ENCODE data around the gene TEN1. TPM values are rescaled to one million over a fixed set of nuclear protein-coding genes. Genes with fewer than 3 reads are reported as not detected.
"Not testable (repeated sequence)": the region's sequence is repeated elsewhere in the genome, so short reads cannot be mapped to it uniquely, and the experiment has no call there.

The TEN1 gene
- total RNA-seq, 4 donors from 2014 or later, result 15.2 to 95.1 (median 27.9) TPM; not detected in 1

- Histone ChIP-seq H3K4me1 (peaks cover 0 to 9% (median 0%) of the 10 kb centered on the region in 4 donors), H3K36me3 (peaks cover 0 to 58% (median 0%) of the 10 kb centered on the region in 3 donors), H3K27ac (no peak overlapping the region), H3K9me3 (no peaks in the 10 kb centered on the region), H3K4me3 (no peak overlapping the region), H3K27me3 (no peaks in the 10 kb centered on the region)
- no peak for TF ChIP-seq CTCF (IDR thresholded peaks at IDR 0.05)
- TF ChIP-seq POLR2A (IDR thresholded peaks at IDR 0.05), result no peak
- DNase-seq, result no peak
Measured at GRCh38 chr17:75970011-75970523, 9.0 kb upstream of the TEN1 start.

- no peak for DNase-seq
- Histone ChIP-seq H3K4me1 (peaks cover 0 to 15% (median 0%) of the 10 kb centered on the region in 4 donors), H3K27me3 (no peaks in the 10 kb centered on the region), H3K36me3 (peaks cover 0 to 58% (median 0%) of the 10 kb centered on the region in 3 donors), H3K9me3 (no peaks in the 10 kb centered on the region), H3K27ac (no peak overlapping the region), H3K4me3 (no peak overlapping the region)
- TF ChIP-seq POLR2A (IDR thresholded peaks at IDR 0.05) (no peak), CTCF (IDR thresholded peaks at IDR 0.05) (no peak)
Measured at GRCh38 chr17:75970626-75971025, 8.4 kb upstream of the TEN1 start.

- H3K9me3 ChIP-seq, H3K27me3 ChIP-seq, DNase-seq: not testable (repeated sequence)
- Histone ChIP-seq H3K4me1 (peaks cover 0 to 41% (median 4%) of the 10 kb centered on the region in 4 donors), H3K36me3 (peaks cover 0 to 34% (median 0%) of the 10 kb centered on the region in 3 donors), H3K27ac (peak overlapping the region in 3 of 4 donors; percentile 40 to 66 (median 65)), H3K4me3 (peak overlapping the region in 2 of 4 donors; percentile 17 to 70)
Measured at GRCh38 chr17:75975187-75975586, 3.9 kb upstream of the TEN1 start.

- H3K4me1 ChIP-seq, result peaks cover 0 to 46% (median 4%) of the 10 kb centered on the region in 4 donors
- peak overlapping the region in 3 of 4 donors; percentile 40 to 75 (median 65) for H3K27ac ChIP-seq
- TF ChIP-seq POLR2A (IDR thresholded peaks at IDR 0.05) (no peak), CTCF (IDR thresholded peaks at IDR 0.05) (no peak)
- H3K36me3 ChIP-seq, result peaks cover 0 to 28% (median 0%) of the 10 kb centered on the region in 3 donors
- DNase-seq, result no peak
- H3K4me3 ChIP-seq, result peak overlapping the region in 2 of 4 donors; percentile 70 to 96
- H3K27me3 ChIP-seq, result no peaks in the 10 kb centered on the region
- H3K9me3 ChIP-seq, result no peaks in the 10 kb centered on the region
Measured at GRCh38 chr17:75975757-75976174, 3.3 kb upstream of the TEN1 start.

- H3K4me1 ChIP-seq, result peaks cover 0 to 49% (median 4%) of the 10 kb centered on the region in 4 donors
- H3K27me3 ChIP-seq, result no peaks in the 10 kb centered on the region
- peaks cover 0 to 23% (median 0%) of the 10 kb centered on the region in 3 donors for H3K36me3 ChIP-seq
- TF ChIP-seq POLR2A (IDR thresholded peaks at IDR 0.05) (peak; percentile 44 to 80), CTCF (IDR thresholded peaks at IDR 0.05) (peak in 1 of 6 experiments; percentile 4)
- peak overlapping the region in 3 of 4 donors; percentile 40 to 75 (median 65) for H3K27ac ChIP-seq
- no peaks in the 10 kb centered on the region for H3K9me3 ChIP-seq
- H3K4me3 ChIP-seq, result peak overlapping the region in 2 of 4 donors; percentile 70 to 96
- DNase-seq, result no peak
Measured at GRCh38 chr17:75976175-75976848, 2.7 kb upstream of the TEN1 start.

- Histone ChIP-seq H3K4me1 (peaks cover 0 to 40% (median 4%) of the 10 kb centered on the region in 4 donors), H3K27me3 (no peaks in the 10 kb centered on the region), H3K9me3 (no peaks in the 10 kb centered on the region), H3K27ac (peak overlapping the region; percentile 96 to 99 (median 98)), H3K36me3 (no peaks in the 10 kb centered on the region), H3K4me3 (peak overlapping the region; percentile 70 to 96 (median 78))
- DNase-seq, result no peak
- TF ChIP-seq POLR2A (IDR thresholded peaks at IDR 0.05) (no peak), CTCF (IDR thresholded peaks at IDR 0.05) (no peak)
Measured at GRCh38 chr17:75979705-75980187, 706 bp downstream of the TEN1 start.
